Loucy (cell line): ENCODE measurements around the gene DIP2A.

Experiments used
- H2AFZ ChIP-seq: fragments of 200-600 bp; sonication (generic); 2 replicates; pipeline ENCODE4 v1.6.0; 2016; ENCODE audit warnings: antibody characterized with exemption, mild to moderate bottlenecking, low read length, moderate library complexity
- H3F3A ChIP-seq: fragments of 200-600 bp; 2 replicates; pipeline ENCODE4 v1.6.0; 2016; ENCODE audit warnings: antibody characterized with exemption, low read depth, mild to moderate bottlenecking
- H3K27me3 ChIP-seq: fragments of 200-600 bp; sonication (generic); 2 replicates; pipeline ENCODE4 v1.6.1; 2014; ENCODE audit warnings: low read length, mild to moderate bottlenecking; ENCODE audit not compliant: insufficient read depth, poor library complexity, severe bottlenecking
- H3K36me3 ChIP-seq: fragments of 200-600 bp; sonication (generic); 2 replicates; pipeline ENCODE4 v1.6.1; 2016; ENCODE audit warnings: low read length; ENCODE audit not compliant: insufficient read depth
- H3K4me1 ChIP-seq: fragments of 200-600 bp; sonication (generic); 2 replicates; pipeline ENCODE4 v1.5.1; 2014; ENCODE audit warnings: low read length, mild to moderate bottlenecking; ENCODE audit not compliant: insufficient read depth, poor library complexity, severe bottlenecking
- H3K4me2 ChIP-seq: fragments of 200-600 bp; sonication (generic); 2 replicates; pipeline ENCODE4 v1.6.0; 2014; ENCODE audit warnings: antibody characterized with exemption, low read length, low read depth, mild to moderate bottlenecking; ENCODE audit not compliant: poor library complexity, severe bottlenecking
- H3K4me3 ChIP-seq: fragments of 200-600 bp; sonication (generic); 2 replicates; pipeline ENCODE4 v1.5.1; 2014; ENCODE audit warnings: low read length, mild to moderate bottlenecking, mixed read lengths; ENCODE audit not compliant: poor library complexity, severe bottlenecking
- H3K79me2 ChIP-seq: fragments of 200-600 bp; sonication (generic); 2 replicates; pipeline ENCODE4 v1.6.1; 2014; ENCODE audit warnings: low read length; ENCODE audit not compliant: insufficient read depth
- H3K9ac ChIP-seq: fragments of 200-600 bp; sonication (generic); 2 replicates; pipeline ENCODE4 v1.6.0; 2014; ENCODE audit warnings: mild to moderate bottlenecking, low read depth, low read length, moderate library complexity; ENCODE audit not compliant: poor library complexity, severe bottlenecking
- H3K9me2 ChIP-seq: fragments of 200-600 bp; sonication (generic); replicated peaks from 2 replicates; pipeline ENCODE4 v1.6.1; 2016; ENCODE audit warnings: low read depth, low read length, mixed read lengths
- H3K9me3 ChIP-seq: fragments of 200-600 bp; sonication (generic); 2 replicates; pipeline ENCODE4 v1.6.1; 2014; ENCODE audit warnings: mild to moderate bottlenecking, antibody characterized with exemption, low read length, low read depth; ENCODE audit not compliant: insufficient read depth
- H4K20me1 ChIP-seq: fragments of 200-600 bp; sonication (generic); 2 replicates; pipeline ENCODE4 v1.6.0; 2014; ENCODE audit warnings: antibody characterized with exemption, low read length, mild to moderate bottlenecking; ENCODE audit not compliant: insufficient read depth, poor library complexity, severe bottlenecking
- CTCF ChIP-seq: fragments of 200-600 bp; sonication (generic); conservative IDR thresholded peaks from 2 replicates; pipeline ENCODE4 v1.5.1; 2014; ENCODE audit warnings: mild to moderate bottlenecking, antibody characterized with exemption, low read length
- EZH2phosphoT487 ChIP-seq: fragments of 200-600 bp; IDR thresholded peaks from 2 replicates; pipeline ENCODE4 v1.6.1; 2018; ENCODE audit warnings: antibody characterized with exemption, mild to moderate bottlenecking, moderate library complexity, borderline replicate concordance

DIP2A gene

DNA sequence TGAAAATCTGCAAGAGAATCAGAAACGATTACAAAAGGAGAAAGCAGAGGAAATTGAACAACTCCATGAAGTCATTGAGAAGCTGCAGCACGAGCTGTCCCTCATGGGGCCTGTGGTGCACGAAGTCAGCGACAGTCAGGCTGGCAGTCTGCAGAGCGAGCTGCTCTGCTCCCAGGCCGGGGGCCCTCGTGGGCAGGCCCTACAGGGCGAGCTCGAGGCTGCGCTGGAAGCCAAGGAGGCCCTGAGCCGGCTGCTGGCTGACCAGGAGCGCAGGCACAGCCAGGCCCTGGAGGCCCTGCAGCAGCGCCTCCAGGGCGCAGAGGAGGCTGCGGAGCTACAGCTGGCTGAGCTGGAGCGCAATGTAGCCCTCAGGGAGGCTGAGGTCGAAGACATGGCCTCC is 47.5 kb upstream of the DIP2A start:
- Histone ChIP-seq H3K9me3 (no peaks in the 10 kb centered on the region), H3K9me2 (no peaks in the 10 kb centered on the region), H3K36me3 (peaks cover 45% of the 10 kb centered on the region; the same call in 1 of the 2 replicates), H4K20me1 (no peaks in the 10 kb centered on the region), H3K9ac (no peak overlapping the region), H3K27me3 (no peaks in the 10 kb centered on the region), H3F3A (no peaks in the 10 kb centered on the region), H3K79me2 (no peaks in the 10 kb centered on the region), H3K4me3 (no peak overlapping the region), H3K4me1 (no peaks in the 10 kb centered on the region), H2AFZ (no peak overlapping the region), H3K4me2 (no peak overlapping the region)
- no peak for TF ChIP-seq CTCF
- no peak for TF ChIP-seq EZH2phosphoT487

DNA sequence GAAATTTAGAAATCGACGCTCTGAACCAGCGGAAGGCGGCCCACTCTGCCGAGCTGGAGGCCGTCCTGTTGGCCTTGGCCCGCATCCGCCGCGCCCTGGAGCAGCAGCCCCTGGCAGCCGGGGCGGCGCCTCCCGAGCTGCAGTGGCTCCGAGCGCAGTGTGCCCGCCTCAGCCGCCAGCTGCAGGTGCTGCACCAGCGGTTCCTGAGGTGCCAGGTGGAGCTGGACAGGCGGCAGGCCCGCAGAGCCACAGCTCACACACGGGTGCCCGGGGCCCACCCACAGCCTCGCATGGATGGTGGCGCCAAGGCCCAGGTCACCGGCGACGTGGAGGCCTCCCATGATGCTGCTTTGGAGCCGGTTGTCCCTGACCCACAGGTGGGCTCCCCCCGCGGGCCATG is 47.0 kb upstream of the DIP2A start:
- Histone ChIP-seq H3K79me2 (no peaks in the 10 kb centered on the region), H3K36me3 (peaks cover 49% of the 10 kb centered on the region; the same call in 1 of the 2 replicates), H3K4me1 (no peaks in the 10 kb centered on the region), H4K20me1 (no peaks in the 10 kb centered on the region), H2AFZ (no peak overlapping the region), H3K9ac (no peak overlapping the region), H3K27me3 (no peaks in the 10 kb centered on the region), H3K9me2 (no peaks in the 10 kb centered on the region), H3K4me2 (no peak overlapping the region), H3F3A (no peaks in the 10 kb centered on the region), H3K9me3 (no peaks in the 10 kb centered on the region), H3K4me3 (no peak overlapping the region)
- TF ChIP-seq EZH2phosphoT487 (no peak), CTCF (no peak)

DNA sequence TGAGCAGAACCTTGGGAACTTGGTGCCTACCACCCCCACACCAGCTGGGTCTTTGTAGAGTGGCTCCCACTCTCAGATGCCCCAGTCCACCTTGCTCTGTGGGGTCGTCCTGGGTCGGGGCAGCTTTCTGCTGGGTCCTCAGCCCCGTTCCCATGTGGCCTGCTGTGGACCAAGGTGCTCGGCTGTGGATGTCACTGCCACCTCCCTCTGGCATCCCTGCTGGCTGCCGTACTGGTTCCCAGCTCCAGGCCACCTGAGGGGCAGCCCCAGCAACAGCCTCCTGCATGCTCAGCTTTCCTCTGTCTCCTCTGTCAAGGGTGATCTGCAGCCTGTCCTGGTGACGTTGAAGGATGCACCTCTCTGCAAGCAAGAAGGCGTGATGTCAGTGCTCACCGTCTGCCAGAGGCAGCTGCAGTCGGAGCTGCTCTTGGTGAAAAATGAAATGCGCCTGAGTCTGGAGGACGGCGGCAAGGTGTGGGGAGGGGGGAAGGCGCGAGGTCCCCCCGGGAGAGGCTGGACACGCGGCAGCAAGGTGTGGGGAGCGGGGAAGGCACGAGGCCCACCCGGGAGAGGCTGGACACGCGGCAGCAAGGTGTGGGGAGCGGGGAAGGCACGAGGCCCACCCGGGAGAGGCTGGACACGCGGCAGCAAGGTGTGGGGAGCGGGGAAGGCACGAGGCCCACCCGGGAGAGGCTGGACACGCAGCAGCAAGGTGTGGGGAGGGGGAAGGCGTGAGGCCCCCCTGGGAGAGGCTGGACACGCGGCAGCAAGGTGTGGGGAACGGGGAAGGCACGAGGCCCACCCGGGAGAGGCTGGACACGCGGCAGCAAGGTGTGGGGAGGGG is 45.9 kb upstream of the DIP2A start:
- no peaks in the 10 kb centered on the region for H3K27me3 ChIP-seq
- no peak overlapping the region for H3K4me2 ChIP-seq
- no peak overlapping the region for H2AFZ ChIP-seq
- no peaks in the 10 kb centered on the region for H3K4me1 ChIP-seq
- H3K9me2 ChIP-seq = no peaks in the 10 kb centered on the region
- no peak overlapping the region for H3K4me3 ChIP-seq
- TF ChIP-seq EZH2phosphoT487 (no peak), CTCF (no peak)
- no peak overlapping the region for H3K9ac ChIP-seq
- peaks cover 52% of the 10 kb centered on the region; the same call in 1 of the 2 replicates for H3K36me3 ChIP-seq
- no peaks in the 10 kb centered on the region for H3K79me2 ChIP-seq
- no peaks in the 10 kb centered on the region for H3K9me3 ChIP-seq
- H4K20me1 ChIP-seq = no peaks in the 10 kb centered on the region
- H3F3A ChIP-seq = no peaks in the 10 kb centered on the region
